MM.1S (cell line): Measurements from ENCODE around the gene CENPM.

Source experiments
- EZH2 ChIP-seq: fragments of 300-600 bp; sonication (generic); optimal IDR thresholded peaks from 2 replicates; pipeline ENCODE3; 2017; ENCODE audit warnings: low read depth, mild to moderate bottlenecking, antibody characterized with exemption, low read length, mixed read lengths
- EZH2phosphoT487 ChIP-seq: fragments of 300-600 bp; sonication (generic); IDR thresholded peaks from 2 replicates; pipeline ENCODE4 v1.6.1; 2018; ENCODE audit warnings: antibody characterized with exemption, low read length
- TF ChIP-seq, protein P1 (sequence below): fragments of 300-600 bp; sonication (generic); IDR thresholded peaks from 2 replicates; pipeline ENCODE4 v1.5.1; 2016; ENCODE audit warnings: antibody characterized with exemption, low read length, mixed read lengths

- TF ChIP-seq, protein P1, sequence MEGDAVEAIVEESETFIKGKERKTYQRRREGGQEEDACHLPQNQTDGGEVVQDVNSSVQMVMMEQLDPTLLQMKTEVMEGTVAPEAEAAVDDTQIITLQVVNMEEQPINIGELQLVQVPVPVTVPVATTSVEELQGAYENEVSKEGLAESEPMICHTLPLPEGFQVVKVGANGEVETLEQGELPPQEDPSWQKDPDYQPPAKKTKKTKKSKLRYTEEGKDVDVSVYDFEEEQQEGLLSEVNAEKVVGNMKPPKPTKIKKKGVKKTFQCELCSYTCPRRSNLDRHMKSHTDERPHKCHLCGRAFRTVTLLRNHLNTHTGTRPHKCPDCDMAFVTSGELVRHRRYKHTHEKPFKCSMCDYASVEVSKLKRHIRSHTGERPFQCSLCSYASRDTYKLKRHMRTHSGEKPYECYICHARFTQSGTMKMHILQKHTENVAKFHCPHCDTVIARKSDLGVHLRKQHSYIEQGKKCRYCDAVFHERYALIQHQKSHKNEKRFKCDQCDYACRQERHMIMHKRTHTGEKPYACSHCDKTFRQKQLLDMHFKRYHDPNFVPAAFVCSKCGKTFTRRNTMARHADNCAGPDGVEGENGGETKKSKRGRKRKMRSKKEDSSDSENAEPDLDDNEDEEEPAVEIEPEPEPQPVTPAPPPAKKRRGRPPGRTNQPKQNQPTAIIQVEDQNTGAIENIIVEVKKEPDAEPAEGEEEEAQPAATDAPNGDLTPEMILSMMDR = no peak
- TF ChIP-seq EZH2phosphoT487 = no peak
- TF ChIP-seq EZH2 = no peak
These were observed 1.2 kb upstream of the CENPM start for GRCh38 chr22:41948142-41948541.
